ENCODE data around the gene SAMD5. TPM values are rescaled to one million over a fixed set of nuclear protein-coding genes. Genes with fewer than 3 reads are reported as not detected.

The SAMD5 gene
- total RNA-seq, 1 donor: 1.1 TPM

GRCh38 chr6:147510929-147511590, 2.6 kb downstream of the SAMD5 start:
- Histone ChIP-seq H2AFZ (ENCODE audit: low read length) (no peak overlapping the region), H3K4me1 (ENCODE audit: insufficient read depth, low read length) (peaks cover 12% of the 10 kb centered on the region), H3K9me3 (ENCODE audit: low read depth, low read length) (no peaks in the 10 kb centered on the region), H3K36me3 (ENCODE audit: insufficient read depth, low read length) (no peaks in the 10 kb centered on the region), H3K27ac (ENCODE audit: low read depth, low read length) (no peak overlapping the region), H4K20me1 (ENCODE audit: insufficient read depth, low read length) (no peaks in the 10 kb centered on the region), H3K79me2 (ENCODE audit: insufficient read depth, low read length) (no peaks in the 10 kb centered on the region), H3K27me3 (ENCODE audit: insufficient read depth, low read length) (peaks cover 32% of the 10 kb centered on the region), H3K4me3 (ENCODE audit: insufficient read depth, low read length) (no peak overlapping the region), H3K4me2 (ENCODE audit: insufficient read depth, low read length) (no peak overlapping the region)
- TF ChIP-seq CTCF (IDR thresholded peaks at IDR 0.05; ENCODE audit: extremely low read depth, low read depth, low read length): no peak
- DNase-seq (ENCODE audit: insufficient read length, low spot score, missing footprints): no peak

GRCh38 chr6:147514831-147515230, 6.3 kb downstream of the SAMD5 start:
- H3K27ac ChIP-seq (ENCODE audit: low read depth, low read length): no peak overlapping the region

GRCh38 chr6:147515327-147515726, 6.8 kb downstream of the SAMD5 start:
- no peaks in the 10 kb centered on the region for H3K9me3 ChIP-seq (ENCODE audit: low read depth, low read length)
- no peaks in the 10 kb centered on the region for H3K4me1 ChIP-seq (ENCODE audit: insufficient read depth, low read length)
- H3K27ac ChIP-seq (ENCODE audit: low read depth, low read length): no peak overlapping the region
- DNase-seq (ENCODE audit: insufficient read length, low spot score, missing footprints): no peak
- TF ChIP-seq CTCF (IDR thresholded peaks at IDR 0.05; ENCODE audit: extremely low read depth, low read depth, low read length): no peak
- no peaks in the 10 kb centered on the region for H3K79me2 ChIP-seq (ENCODE audit: insufficient read depth, low read length)
- peaks cover 9% of the 10 kb centered on the region for H3K27me3 ChIP-seq (ENCODE audit: insufficient read depth, low read length)
- H3K36me3 ChIP-seq (ENCODE audit: insufficient read depth, low read length): no peaks in the 10 kb centered on the region
- H4K20me1 ChIP-seq (ENCODE audit: insufficient read depth, low read length): no peaks in the 10 kb centered on the region
- no peak overlapping the region for H3K4me3 ChIP-seq (ENCODE audit: insufficient read depth, low read length)
- H2AFZ ChIP-seq (ENCODE audit: low read length): no peak overlapping the region
- no peak overlapping the region for H3K4me2 ChIP-seq (ENCODE audit: insufficient read depth, low read length)

More at GRCh38 chr6:147514831-147515230, 6.3 kb downstream of the SAMD5 start:
- Histone ChIP-seq H3K4me1 (ENCODE audit: insufficient read depth, low read length) (no peaks in the 10 kb centered on the region), H4K20me1 (ENCODE audit: insufficient read depth, low read length) (no peaks in the 10 kb centered on the region), H3K27me3 (ENCODE audit: insufficient read depth, low read length) (peaks cover 14% of the 10 kb centered on the region), H3K36me3 (ENCODE audit: insufficient read depth, low read length) (no peaks in the 10 kb centered on the region), H3K79me2 (ENCODE audit: insufficient read depth, low read length) (no peaks in the 10 kb centered on the region), H3K4me2 (ENCODE audit: insufficient read depth, low read length) (no peak overlapping the region), H3K4me3 (ENCODE audit: insufficient read depth, low read length) (no peak overlapping the region), H3K9me3 (ENCODE audit: low read depth, low read length) (no peaks in the 10 kb centered on the region), H2AFZ (ENCODE audit: low read length) (no peak overlapping the region)
- no peak for TF ChIP-seq CTCF (IDR thresholded peaks at IDR 0.05; ENCODE audit: extremely low read depth, low read depth, low read length)
- no peak for DNase-seq (ENCODE audit: insufficient read length, low spot score, missing footprints)

- Histone ChIP-seq H3K4me2 (ENCODE audit: insufficient read depth, low read length) (no peak overlapping the region), H3K27ac (ENCODE audit: low read depth, low read length) (no peak overlapping the region), H3K36me3 (ENCODE audit: insufficient read depth, low read length) (no peaks in the 10 kb centered on the region), H4K20me1 (ENCODE audit: insufficient read depth, low read length) (no peaks in the 10 kb centered on the region), H3K4me3 (ENCODE audit: insufficient read depth, low read length) (no peak overlapping the region), H3K9me3 (ENCODE audit: low read depth, low read length) (no peaks in the 10 kb centered on the region), H3K27me3 (ENCODE audit: insufficient read depth, low read length) (no peaks in the 10 kb centered on the region), H3K4me1 (ENCODE audit: insufficient read depth, low read length) (no peaks in the 10 kb centered on the region), H3K79me2 (ENCODE audit: insufficient read depth, low read length) (no peaks in the 10 kb centered on the region), H2AFZ (ENCODE audit: low read length) (no peak overlapping the region)
- TF ChIP-seq CTCF (IDR thresholded peaks at IDR 0.05; ENCODE audit: extremely low read depth, low read depth, low read length): no peak
- DNase-seq (ENCODE audit: insufficient read length, low spot score, missing footprints): no peak
Observed at GRCh38 chr6:147522597-147522996, 14.1 kb downstream of the SAMD5 start.
